GM18508 (cell line): ENCODE results near the gene LAMC2.

Source experiments
- ATAC-seq: cut with Tn5 transposase; IDR thresholded peaks from one replicate; pipeline ENCODE4 v1.9.1; 2021; ENCODE audit warnings: moderate number of reproducible peaks; ENCODE audit not compliant: insufficient read depth, unreplicated experiment

LAMC2 gene

GRCh38 chr1:183279835-183280234 is 93.8 kb downstream of the LAMC2 start:
- no peak for ATAC-seq

- no peak for ATAC-seq
These were observed 95.0 kb downstream of the LAMC2 start for GRCh38 chr1:183281039-183281438.

- ATAC-seq: no peak
These were observed 95.6 kb downstream of the LAMC2 start for GRCh38 chr1:183281553-183282091.

DNA sequence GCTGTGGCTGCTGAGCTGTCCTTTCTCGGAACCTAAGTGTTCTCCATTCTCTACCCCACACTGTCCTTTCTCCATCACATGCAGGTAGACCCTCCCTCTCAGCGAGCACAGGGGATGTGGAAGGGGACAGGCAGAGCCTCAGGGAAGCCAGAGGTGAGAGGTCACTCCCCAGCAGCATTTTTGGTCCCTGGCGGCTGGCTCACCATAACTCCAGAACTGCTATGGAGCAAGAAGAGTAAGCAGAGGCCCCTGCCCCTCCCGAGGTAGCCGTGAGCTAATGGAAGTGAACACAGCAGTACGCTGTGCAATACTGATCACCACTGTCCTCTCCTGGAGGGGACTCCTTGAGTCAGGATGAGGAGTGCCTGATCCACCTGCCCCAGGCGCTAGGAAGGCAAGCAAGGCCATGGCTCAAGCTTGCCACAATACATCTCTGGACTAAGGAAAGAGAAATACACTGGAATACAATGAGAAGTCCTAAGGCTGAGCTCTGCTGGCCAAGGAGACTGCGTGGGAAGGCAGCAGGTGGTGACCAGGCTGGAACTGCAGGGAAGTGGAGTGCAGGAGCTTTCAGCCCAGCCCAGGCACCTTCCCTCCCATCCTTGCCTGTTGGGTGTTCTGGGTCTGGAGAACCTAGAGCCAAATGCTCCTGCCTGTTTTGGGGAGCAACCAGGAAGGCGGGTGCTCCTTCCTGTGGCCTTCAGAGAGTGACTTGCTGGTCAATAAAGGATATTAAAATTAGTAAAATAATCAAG is 96.2 kb downstream of the LAMC2 start:
- no peak for ATAC-seq

DNA sequence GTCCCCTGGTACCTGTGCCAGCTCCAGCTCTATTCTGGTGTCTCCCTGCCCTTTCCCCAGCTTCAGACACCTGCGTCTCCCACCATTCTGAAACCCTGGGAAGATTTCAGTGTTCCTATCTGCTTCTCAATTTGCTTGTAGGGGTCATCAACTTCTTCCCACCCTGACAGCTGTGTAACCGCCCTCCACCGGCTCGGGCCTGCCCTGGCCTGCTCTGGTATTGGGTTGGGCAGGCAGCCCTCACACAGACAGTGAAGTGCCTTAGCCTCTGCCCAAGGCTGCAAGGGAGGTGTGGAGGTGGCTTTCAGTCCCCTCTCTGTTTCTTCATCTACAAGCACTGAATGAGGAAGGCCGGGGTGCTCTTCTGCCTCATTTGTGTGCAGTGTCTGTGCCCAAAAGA is 97.2 kb downstream of the LAMC2 start:
- no peak for ATAC-seq

- no peak for ATAC-seq
These were observed 98.0 kb downstream of the LAMC2 start for GRCh38 chr1:183284086-183284485.

GRCh38 chr1:183285256-183285655 is 99.2 kb downstream of the LAMC2 start:
- no peak for ATAC-seq

- no peak for ATAC-seq
These were observed 99.7 kb downstream of the LAMC2 start for GRCh38 chr1:183285746-183286145.

DNA sequence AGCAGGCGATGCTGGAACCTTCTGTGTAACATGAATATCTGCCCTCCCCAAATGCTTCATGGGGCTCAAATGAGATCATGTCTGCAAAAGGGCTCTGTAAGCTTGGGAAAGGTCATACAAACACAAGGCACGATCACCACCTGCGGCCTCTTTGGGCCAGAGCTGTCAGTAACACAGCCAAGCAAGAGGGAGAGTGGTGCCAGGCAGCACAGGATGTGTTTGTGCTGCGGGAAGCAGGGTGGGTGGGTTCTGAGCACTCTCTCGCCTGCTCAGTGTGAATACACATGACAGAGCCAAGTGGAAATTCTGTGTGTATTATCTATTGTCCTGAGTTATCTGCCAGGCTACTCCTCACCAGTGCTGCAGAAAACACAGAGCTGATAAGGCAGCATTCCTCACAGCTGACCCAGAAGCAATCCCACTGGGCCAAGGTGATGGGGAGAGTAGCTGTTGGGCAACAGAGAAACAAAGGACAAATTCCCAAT is 101.2 kb downstream of the LAMC2 start:
- ATAC-seq: no peak

DNA sequence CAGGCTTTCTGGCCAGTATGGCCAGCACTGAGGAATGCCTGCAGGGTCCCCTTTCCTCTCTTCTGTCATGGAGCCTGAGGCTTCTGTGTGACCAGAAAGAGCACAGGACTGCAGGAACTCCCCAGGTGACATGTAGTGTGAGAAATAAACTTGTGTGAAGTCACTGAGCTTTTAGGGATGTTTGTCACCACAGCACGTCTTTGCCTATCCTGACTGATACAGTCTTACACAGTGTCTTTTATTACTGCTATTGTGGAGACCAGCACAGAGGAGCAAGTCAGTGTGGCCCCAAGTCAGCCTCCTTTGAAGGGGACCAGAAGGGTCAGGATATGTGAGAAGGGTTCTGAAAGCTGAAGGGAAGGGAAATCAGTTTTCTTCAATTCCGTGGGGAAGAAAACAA is 102.5 kb downstream of the LAMC2 start:
- ATAC-seq: no peak

DNA sequence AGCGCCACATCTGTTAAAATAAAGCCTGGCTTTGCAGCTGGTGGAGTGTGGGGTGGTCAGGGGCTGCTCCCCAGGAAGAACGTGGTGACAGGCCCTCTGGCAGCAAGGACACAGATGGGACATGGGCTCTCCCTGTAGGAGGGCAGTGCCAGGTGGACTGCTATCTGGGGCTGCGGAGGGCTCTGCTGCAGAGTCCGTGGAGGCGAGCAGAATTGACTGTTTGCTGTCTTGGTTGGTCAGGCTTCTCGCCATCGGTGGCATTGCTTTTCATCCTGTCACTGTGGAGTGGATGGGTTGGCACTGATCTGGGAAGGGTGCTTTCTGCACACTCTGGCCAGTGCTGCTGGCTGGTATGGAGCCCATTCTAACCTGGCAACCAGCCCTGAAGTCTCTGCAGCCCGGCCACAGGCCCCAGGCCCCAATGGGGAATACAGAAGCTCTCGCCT is 103.0 kb downstream of the LAMC2 start:
- no peak for ATAC-seq

GRCh38 chr1:183290628-183291027 is 104.6 kb downstream of the LAMC2 start:
- no peak for ATAC-seq

DNA sequence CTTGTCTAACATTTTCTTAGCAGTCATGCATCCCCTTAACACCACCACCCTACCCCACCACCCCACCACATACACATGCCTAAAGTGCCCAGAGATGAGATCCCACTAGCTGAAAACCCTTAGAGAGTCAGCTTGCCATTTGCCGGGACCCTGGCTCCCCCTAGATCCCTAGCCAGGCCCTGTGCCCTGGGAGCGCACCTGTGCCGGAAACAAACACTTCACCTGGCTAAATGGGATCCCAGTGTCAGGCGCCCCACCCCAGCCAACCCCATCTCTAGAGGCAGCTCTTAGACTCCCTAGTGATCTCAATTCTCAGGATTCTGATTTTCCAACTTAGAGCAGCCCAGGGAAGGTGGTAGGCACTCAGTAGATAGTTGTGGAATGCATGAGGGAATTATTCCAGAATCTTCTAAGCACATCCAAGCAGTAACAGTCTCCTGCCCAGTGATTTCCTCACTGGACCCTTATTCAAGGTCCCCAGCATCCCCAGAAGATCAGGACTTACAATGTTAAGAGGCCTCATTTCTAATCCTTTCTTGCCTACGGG is 105.2 kb downstream of the LAMC2 start:
- no peak for ATAC-seq

GRCh38 chr1:183291802-183292514 is 105.9 kb downstream of the LAMC2 start:
- no peak for ATAC-seq

DNA sequence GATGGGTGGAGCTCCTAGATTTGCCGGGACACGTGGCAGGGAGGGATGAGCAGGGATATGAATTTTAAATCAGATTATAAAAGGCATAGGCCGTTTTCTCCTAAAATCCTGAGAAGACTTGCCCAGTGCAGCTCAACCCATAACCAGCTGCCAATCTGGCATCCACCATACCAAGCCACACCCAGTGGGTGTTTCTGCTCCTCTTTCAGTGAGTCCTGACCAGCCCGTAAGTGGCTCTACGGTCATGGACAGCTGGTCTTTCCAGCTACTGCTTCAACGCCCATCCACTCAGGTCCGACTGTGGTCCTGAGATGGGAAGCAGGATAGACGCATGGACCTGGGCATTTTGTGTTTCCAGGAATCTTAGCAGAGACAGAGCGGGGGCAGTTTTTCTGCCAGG is 107.2 kb downstream of the LAMC2 start:
- no peak for ATAC-seq

- ATAC-seq: no peak
These were observed 107.8 kb downstream of the LAMC2 start for GRCh38 chr1:183293876-183294275.
